Loucy (cell line): ENCODE measurements around the gene OR56A4.

Experiments used
- H2AFZ ChIP-seq: fragments of 200-600 bp; sonication (generic); 2 replicates; pipeline ENCODE4 v1.6.0; 2016; ENCODE audit warnings: antibody characterized with exemption, mild to moderate bottlenecking, low read length, moderate library complexity
- H3F3A ChIP-seq: fragments of 200-600 bp; 2 replicates; pipeline ENCODE4 v1.6.0; 2016; ENCODE audit warnings: antibody characterized with exemption, low read depth, mild to moderate bottlenecking
- H3K27me3 ChIP-seq: fragments of 200-600 bp; sonication (generic); 2 replicates; pipeline ENCODE4 v1.6.1; 2014; ENCODE audit warnings: low read length, mild to moderate bottlenecking; ENCODE audit not compliant: insufficient read depth, poor library complexity, severe bottlenecking
- H3K36me3 ChIP-seq: fragments of 200-600 bp; sonication (generic); 2 replicates; pipeline ENCODE4 v1.6.1; 2016; ENCODE audit warnings: low read length; ENCODE audit not compliant: insufficient read depth
- H3K4me1 ChIP-seq: fragments of 200-600 bp; sonication (generic); 2 replicates; pipeline ENCODE4 v1.5.1; 2014; ENCODE audit warnings: low read length, mild to moderate bottlenecking; ENCODE audit not compliant: insufficient read depth, poor library complexity, severe bottlenecking
- H3K4me2 ChIP-seq: fragments of 200-600 bp; sonication (generic); 2 replicates; pipeline ENCODE4 v1.6.0; 2014; ENCODE audit warnings: antibody characterized with exemption, low read length, low read depth, mild to moderate bottlenecking; ENCODE audit not compliant: poor library complexity, severe bottlenecking
- H3K4me3 ChIP-seq: fragments of 200-600 bp; sonication (generic); 2 replicates; pipeline ENCODE4 v1.5.1; 2014; ENCODE audit warnings: low read length, mild to moderate bottlenecking, mixed read lengths; ENCODE audit not compliant: poor library complexity, severe bottlenecking
- H3K79me2 ChIP-seq: fragments of 200-600 bp; sonication (generic); 2 replicates; pipeline ENCODE4 v1.6.1; 2014; ENCODE audit warnings: low read length; ENCODE audit not compliant: insufficient read depth
- H3K9ac ChIP-seq: fragments of 200-600 bp; sonication (generic); 2 replicates; pipeline ENCODE4 v1.6.0; 2014; ENCODE audit warnings: mild to moderate bottlenecking, low read depth, low read length, moderate library complexity; ENCODE audit not compliant: poor library complexity, severe bottlenecking
- H3K9me2 ChIP-seq: fragments of 200-600 bp; sonication (generic); replicated peaks from 2 replicates; pipeline ENCODE4 v1.6.1; 2016; ENCODE audit warnings: low read depth, low read length, mixed read lengths
- H3K9me3 ChIP-seq: fragments of 200-600 bp; sonication (generic); 2 replicates; pipeline ENCODE4 v1.6.1; 2014; ENCODE audit warnings: mild to moderate bottlenecking, antibody characterized with exemption, low read length, low read depth; ENCODE audit not compliant: insufficient read depth
- H4K20me1 ChIP-seq: fragments of 200-600 bp; sonication (generic); 2 replicates; pipeline ENCODE4 v1.6.0; 2014; ENCODE audit warnings: antibody characterized with exemption, low read length, mild to moderate bottlenecking; ENCODE audit not compliant: insufficient read depth, poor library complexity, severe bottlenecking
- EZH2phosphoT487 ChIP-seq: fragments of 200-600 bp; IDR thresholded peaks from 2 replicates; pipeline ENCODE4 v1.6.1; 2018; ENCODE audit warnings: antibody characterized with exemption, mild to moderate bottlenecking, moderate library complexity, borderline replicate concordance
- TF ChIP-seq, protein P1 (sequence below): fragments of 200-600 bp; sonication (generic); conservative IDR thresholded peaks from 2 replicates; pipeline ENCODE4 v1.5.1; 2014; ENCODE audit warnings: mild to moderate bottlenecking, antibody characterized with exemption, low read length

OR56A4 gene

DNA sequence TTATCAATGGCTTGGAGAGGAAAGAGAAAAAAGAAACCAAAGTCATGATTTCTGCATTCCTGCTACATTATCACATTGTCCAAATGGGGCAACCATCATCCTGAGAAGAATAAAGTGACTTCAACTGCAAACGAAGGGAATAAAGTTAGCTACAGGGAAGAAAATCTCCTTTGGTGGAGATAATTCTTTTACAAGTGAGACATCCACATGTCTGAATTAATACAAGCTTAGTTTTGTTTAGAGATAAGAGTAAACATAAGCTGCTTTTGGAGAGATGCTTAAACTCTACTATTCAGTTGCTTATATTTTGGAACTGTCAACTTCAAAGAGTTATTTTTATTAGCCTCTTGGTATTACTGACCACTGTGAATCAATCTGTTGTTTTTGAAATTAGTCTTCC, 19.9 kb downstream of the OR56A4 start, which contains the start of gene OR52L1:
OR52L1 (minus strand) TSS at position 101 of the 400 bp plus-strand sequence; CDS start at position 46, 55 bp downstream.
- H3K9me3 ChIP-seq: no peaks in the 10 kb centered on the region
- H3F3A ChIP-seq: no peaks in the 10 kb centered on the region
- H3K9ac ChIP-seq: no peak within 1 kb of the TSS
- no peaks in the 10 kb centered on the region for H3K36me3 ChIP-seq
- H3K4me2 ChIP-seq: no peak within 1 kb of the TSS
- H3K4me3 ChIP-seq: no peak within 1 kb of the TSS
- no peaks in the 10 kb centered on the region for H3K4me1 ChIP-seq
- H3K27me3 ChIP-seq: no peaks in the 10 kb centered on the region
- no peaks in the 10 kb centered on the region for H3K79me2 ChIP-seq
- TF ChIP-seq, protein P1, sequence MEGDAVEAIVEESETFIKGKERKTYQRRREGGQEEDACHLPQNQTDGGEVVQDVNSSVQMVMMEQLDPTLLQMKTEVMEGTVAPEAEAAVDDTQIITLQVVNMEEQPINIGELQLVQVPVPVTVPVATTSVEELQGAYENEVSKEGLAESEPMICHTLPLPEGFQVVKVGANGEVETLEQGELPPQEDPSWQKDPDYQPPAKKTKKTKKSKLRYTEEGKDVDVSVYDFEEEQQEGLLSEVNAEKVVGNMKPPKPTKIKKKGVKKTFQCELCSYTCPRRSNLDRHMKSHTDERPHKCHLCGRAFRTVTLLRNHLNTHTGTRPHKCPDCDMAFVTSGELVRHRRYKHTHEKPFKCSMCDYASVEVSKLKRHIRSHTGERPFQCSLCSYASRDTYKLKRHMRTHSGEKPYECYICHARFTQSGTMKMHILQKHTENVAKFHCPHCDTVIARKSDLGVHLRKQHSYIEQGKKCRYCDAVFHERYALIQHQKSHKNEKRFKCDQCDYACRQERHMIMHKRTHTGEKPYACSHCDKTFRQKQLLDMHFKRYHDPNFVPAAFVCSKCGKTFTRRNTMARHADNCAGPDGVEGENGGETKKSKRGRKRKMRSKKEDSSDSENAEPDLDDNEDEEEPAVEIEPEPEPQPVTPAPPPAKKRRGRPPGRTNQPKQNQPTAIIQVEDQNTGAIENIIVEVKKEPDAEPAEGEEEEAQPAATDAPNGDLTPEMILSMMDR: no peak
- no peak for TF ChIP-seq EZH2phosphoT487
- H2AFZ ChIP-seq: no peak within 1 kb of the TSS
- no peaks in the 10 kb centered on the region for H3K9me2 ChIP-seq
- no peaks in the 10 kb centered on the region for H4K20me1 ChIP-seq

DNA sequence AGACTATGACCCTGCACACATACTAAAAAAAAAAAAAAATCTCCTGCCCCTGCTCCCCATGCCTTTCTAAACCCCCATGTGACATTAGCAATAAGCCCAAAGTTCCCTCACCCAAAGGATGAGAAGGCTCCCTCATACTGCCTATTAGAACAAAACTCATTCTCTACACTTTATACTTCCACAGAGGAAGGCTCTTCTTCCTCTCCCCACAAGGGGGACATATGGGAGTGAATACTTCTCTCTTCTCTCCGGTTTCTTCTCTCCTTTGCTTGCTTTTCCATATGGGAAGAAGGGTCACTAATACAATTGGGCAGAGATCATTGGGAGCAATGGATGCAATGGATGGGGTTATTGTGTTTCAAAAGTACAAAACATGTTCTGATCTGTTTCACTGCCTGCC, 23.3 kb downstream of the OR56A4 start:
- H3K9me2 ChIP-seq: no peaks in the 10 kb centered on the region
- H3K4me3 ChIP-seq: no peak overlapping the region
- peaks cover 5% of the 10 kb centered on the region; the same call in 1 of the 2 replicates for H3K9me3 ChIP-seq
- no peaks in the 10 kb centered on the region for H3F3A ChIP-seq
- TF ChIP-seq, protein P1: no peak
- no peak for TF ChIP-seq EZH2phosphoT487
- no peaks in the 10 kb centered on the region for H3K27me3 ChIP-seq
- no peaks in the 10 kb centered on the region for H3K36me3 ChIP-seq
- H3K9ac ChIP-seq: no peak overlapping the region
- H3K79me2 ChIP-seq: no peaks in the 10 kb centered on the region
- no peak overlapping the region for H3K4me2 ChIP-seq
- H4K20me1 ChIP-seq: no peaks in the 10 kb centered on the region
- H2AFZ ChIP-seq: no peak overlapping the region
- no peaks in the 10 kb centered on the region for H3K4me1 ChIP-seq

DNA sequence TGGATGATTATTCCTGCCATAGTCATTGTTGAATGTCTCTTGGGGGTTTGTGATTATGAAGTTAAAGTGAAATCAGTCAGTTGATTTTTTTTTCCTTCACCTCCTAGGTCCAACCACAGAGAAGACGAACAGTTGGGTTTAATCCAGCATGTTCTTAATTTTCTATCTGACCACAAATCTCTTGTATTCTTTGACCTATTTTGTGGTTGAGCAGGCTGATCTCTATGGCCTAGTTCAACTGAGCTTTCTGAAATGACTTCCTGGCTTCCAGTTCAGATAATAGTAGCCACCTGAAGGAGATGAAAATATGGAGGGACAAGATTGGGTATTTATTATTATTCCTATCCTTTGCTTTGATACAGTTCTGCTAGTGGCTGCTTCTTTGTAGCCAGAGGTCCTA, 33.2 kb downstream of the OR56A4 start:
- Histone ChIP-seq H3K9me2 (no peaks in the 10 kb centered on the region), H2AFZ (no peak overlapping the region), H3K4me1 (no peaks in the 10 kb centered on the region), H3K4me2 (no peak overlapping the region), H3K27me3 (no peaks in the 10 kb centered on the region), H3K79me2 (no peaks in the 10 kb centered on the region), H3K9ac (no peak overlapping the region), H3K9me3 (no peaks in the 10 kb centered on the region), H3F3A (no peaks in the 10 kb centered on the region), H3K4me3 (no peak overlapping the region), H3K36me3 (no peaks in the 10 kb centered on the region), H4K20me1 (no peaks in the 10 kb centered on the region)
- no peak for TF ChIP-seq EZH2phosphoT487
- TF ChIP-seq, protein P1: no peak
